HG03175 (cell line): Measurements from ENCODE around the gene UQCC2.

Experiments
- ATAC-seq: cut with Tn5 transposase; IDR thresholded peaks from one replicate; pipeline ENCODE4 v1.9.1; 2021; ENCODE audit warnings: mild to moderate bottlenecking, moderate library complexity; ENCODE audit not compliant: unreplicated experiment

UQCC2 gene

DNA sequence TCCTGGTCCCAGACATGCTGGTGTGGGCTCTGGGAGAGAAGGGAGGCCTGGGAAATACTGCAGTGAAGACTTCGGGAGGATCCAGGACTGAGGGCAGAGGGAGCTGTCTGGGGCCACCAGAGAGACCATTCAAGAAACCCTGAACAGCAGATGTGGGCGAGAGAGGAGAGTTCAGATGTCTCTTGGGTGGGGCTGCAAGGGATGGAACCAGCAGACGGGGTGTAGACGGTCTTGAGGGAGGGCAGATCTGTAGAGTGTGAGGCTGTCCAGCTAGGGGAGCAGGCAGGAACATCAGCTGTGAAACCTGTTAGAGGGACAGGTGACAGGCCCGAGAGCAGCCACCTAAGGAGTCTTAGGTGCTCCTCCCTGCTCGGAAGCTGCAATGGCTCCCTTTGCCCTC is 51.5 kb downstream of the UQCC2 start:
- ATAC-seq = no peak

- no peak for ATAC-seq
Measured at GRCh38 chr6:33658982-33659689, 52.4 kb downstream of the UQCC2 start.

GRCh38 chr6:33656844-33657243 is 54.7 kb downstream of the UQCC2 start:
- no peak for ATAC-seq

DNA sequence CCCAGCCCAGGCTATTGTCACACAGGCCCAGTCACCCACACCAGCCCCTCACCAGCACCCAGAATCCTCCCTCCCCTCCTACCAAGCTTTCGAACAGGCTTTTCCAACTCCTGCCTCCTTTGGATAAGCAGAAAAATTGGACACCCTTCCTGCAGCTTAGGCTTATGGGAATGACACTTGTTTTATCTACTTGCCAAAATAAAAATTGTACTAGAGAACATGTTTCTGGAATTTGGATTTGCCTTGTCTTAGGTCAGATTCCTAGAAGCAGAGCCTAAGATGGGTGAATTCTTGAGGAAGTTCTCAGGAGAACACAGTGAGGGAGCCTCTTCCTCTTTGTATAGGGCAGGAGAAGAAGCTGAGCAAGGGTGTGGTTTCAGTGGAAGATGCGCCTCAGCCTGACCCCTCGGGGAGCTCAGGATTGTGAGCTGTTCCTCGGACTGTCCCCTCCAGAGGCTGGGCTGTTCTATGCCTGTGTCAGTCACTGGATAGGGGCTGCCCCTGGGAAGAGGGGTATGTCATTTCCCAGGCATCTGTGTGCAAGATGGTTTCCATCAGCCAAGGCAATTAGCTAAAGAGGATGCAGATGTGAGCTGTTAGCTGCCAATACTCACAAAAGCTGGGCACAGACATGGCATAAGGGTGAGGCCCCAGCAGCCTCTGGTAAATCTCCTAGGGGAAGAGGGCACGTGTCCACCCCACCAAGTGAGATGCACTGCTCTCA is 56.5 kb downstream of the UQCC2 start:
- ATAC-seq = no peak

DNA sequence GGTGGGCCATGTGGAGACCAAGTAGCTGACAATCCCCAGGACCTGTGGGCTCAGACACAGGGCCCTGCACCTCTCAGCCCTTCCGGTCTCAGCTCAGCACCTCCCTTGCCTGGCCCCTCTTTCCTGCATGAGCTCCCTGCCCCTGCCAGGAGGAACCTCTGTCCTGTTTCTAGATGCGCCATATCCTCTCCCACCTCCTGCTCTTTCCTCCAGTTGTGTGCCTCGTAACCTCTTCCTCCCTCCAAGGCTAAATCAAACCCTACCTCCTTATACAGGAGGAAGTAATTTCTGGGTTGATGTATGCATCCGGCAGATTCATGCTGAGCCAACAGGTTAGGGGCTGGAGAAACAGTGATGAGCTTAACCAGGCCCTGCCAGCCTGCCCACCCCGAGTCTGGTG is 59.5 kb downstream of the UQCC2 start:
- ATAC-seq = no peak

DNA sequence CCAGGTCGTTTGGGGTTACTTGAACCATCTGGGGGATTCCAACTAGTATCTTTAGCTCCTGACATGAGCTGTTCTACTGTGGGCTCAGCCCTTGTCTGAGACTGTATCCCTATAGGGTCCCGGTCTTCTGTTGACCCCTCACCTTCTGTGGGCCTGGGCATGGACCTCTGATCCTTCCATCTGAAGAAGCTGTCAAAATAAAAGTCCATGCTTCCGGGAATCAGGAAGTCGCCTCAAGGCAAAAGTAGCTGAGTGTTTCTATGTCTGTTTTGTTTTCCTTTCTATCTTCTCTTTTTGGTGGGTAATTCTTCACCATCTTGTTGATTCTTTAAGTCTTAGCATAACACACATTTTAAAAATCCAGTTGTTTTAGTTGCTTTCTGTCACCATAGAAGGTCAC is 60.1 kb downstream of the UQCC2 start:
- ATAC-seq = no peak
